ENCODE data around the gene MYBPC1. TPM values are rescaled to one million over a fixed set of nuclear protein-coding genes. Genes with fewer than 3 reads are reported as not detected.

The MYBPC1 gene
- polyA plus RNA-seq, 4 donors = 0.16 to 6.4 (median 3.6) TPM

DNA sequence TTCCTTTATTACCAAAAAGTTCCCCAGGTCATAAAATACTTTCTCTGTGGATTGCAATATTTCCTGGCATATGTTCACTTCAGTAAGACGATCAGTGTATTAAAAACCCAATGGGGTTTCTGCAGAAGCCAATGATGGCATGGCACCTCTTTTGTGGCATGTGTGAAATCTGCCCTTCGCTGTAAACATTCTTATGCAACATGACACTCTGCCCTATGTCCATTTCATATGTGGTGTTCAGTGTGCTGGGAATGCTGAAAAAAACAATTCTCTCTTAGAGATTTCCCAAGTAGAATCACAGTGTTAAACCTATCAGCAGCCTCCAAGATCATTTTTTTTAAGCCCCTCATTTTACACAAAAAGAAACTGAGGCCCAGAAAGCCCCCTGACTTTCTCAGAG is 2.3 kb upstream of the MYBPC1 start:
- no peaks in the 10 kb centered on the region for H3K36me3 ChIP-seq (ENCODE audit: control insufficient read depth in 3 of 3, insufficient read depth in 2 of 3, low read depth in 1 of 3, low read length in 3 of 3)
- H3K4me1 ChIP-seq (ENCODE audit: control insufficient read depth in 3 of 3, insufficient read depth in 2 of 3, low read depth in 1 of 3, low read length in 2 of 3) = no peaks in the 10 kb centered on the region
- no peak for FAIRE-seq
- peak in 1 of 2 donors; percentile 52 for DNase-seq
- no peaks in the 10 kb centered on the region for H3K9me3 ChIP-seq (ENCODE audit: control insufficient read depth in 2 of 2, insufficient read depth in 1 of 2, low read depth in 1 of 2, low read length in 1 of 2)
- no peaks in the 10 kb centered on the region for H3K27me3 ChIP-seq (ENCODE audit: control insufficient read depth in 3 of 3, insufficient read depth in 3 of 3, low read length in 3 of 3)
- 84 to 93% (median 86%) methylated on average over 2 of the region's 2 CpGs for WGBS, 3 donors
- no peak overlapping the region for H3K4me3 ChIP-seq (ENCODE audit: low read depth in 1 of 3, low read length in 3 of 3)
- H3K27ac ChIP-seq (ENCODE audit: low read depth in 1 of 3, low read length in 2 of 3) = no peak overlapping the region

DNA sequence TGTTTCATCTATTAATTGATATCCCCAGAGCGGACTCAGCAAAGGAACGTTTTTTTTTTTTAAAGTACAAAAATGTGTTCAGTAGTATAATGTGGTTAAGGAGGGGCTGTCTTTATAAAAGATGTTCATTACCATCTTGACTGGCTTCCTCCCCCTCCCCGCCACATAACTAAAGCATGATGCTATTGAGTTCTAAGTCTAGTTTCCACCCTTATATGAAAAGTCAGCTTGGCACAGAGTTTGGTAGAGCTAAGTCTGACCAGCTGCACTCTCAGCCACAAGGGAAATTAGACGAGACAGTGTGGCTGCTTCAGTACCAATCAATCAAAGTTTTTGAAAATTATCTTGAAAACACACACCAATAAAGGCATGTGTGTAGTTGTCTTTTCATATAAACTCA is 1.9 kb upstream of the MYBPC1 start:
- H3K27me3 ChIP-seq (ENCODE audit: control insufficient read depth in 3 of 3, insufficient read depth in 3 of 3, low read length in 3 of 3) = no peaks in the 10 kb centered on the region
- WGBS, 3 donors = 65 to 73% (median 65%) methylated on average over 4 of the region's 4 CpGs
- no peak overlapping the region for H3K4me3 ChIP-seq (ENCODE audit: low read depth in 1 of 3, low read length in 3 of 3)
- DNase-seq = no peak
- no peak for FAIRE-seq
- no peaks in the 10 kb centered on the region for H3K36me3 ChIP-seq (ENCODE audit: control insufficient read depth in 3 of 3, insufficient read depth in 2 of 3, low read depth in 1 of 3, low read length in 3 of 3)
- H3K27ac ChIP-seq (ENCODE audit: low read depth in 1 of 3, low read length in 2 of 3) = no peak overlapping the region
- H3K9me3 ChIP-seq (ENCODE audit: control insufficient read depth in 2 of 2, insufficient read depth in 1 of 2, low read depth in 1 of 2, low read length in 1 of 2) = no peaks in the 10 kb centered on the region
- no peaks in the 10 kb centered on the region for H3K4me1 ChIP-seq (ENCODE audit: control insufficient read depth in 3 of 3, insufficient read depth in 2 of 3, low read depth in 1 of 3, low read length in 2 of 3)

DNA sequence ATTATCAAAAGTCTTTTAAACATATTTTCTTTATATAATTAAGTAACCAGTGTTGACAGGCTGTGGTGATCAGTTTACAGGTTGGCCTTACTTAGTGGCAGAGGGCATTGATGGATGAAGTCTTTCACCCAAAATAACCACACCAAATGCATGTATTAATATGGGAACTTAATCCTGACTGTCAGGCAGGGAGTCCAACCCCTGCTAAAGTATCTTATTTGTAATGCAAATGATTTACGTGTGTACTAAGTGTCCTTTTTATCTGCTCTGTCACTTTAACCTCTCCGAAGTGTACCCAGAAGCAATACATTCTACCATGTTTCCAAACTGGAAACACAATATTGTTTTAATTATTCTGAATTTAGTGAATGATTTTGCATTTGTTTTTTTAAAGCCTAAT is 1.4 kb downstream of the MYBPC1 start:
- H3K27me3 ChIP-seq (ENCODE audit: control insufficient read depth in 3 of 3, insufficient read depth in 3 of 3, low read length in 3 of 3) = no peaks in the 10 kb centered on the region
- WGBS, 3 donors = 55 to 76% (median 73%) methylated on average over 2 of the region's 2 CpGs
- H3K9me3 ChIP-seq (ENCODE audit: control insufficient read depth in 2 of 2, insufficient read depth in 1 of 2, low read depth in 1 of 2, low read length in 1 of 2) = no peaks in the 10 kb centered on the region
- no peaks in the 10 kb centered on the region for H3K36me3 ChIP-seq (ENCODE audit: control insufficient read depth in 3 of 3, insufficient read depth in 2 of 3, low read depth in 1 of 3, low read length in 3 of 3)
- no peak for DNase-seq
- H3K4me1 ChIP-seq (ENCODE audit: control insufficient read depth in 3 of 3, insufficient read depth in 2 of 3, low read depth in 1 of 3, low read length in 2 of 3) = peaks cover 2 to 12% (median 3%) of the 10 kb centered on the region in 3 donors
- H3K4me3 ChIP-seq (ENCODE audit: low read depth in 1 of 3, low read length in 3 of 3) = no peak overlapping the region
- H3K27ac ChIP-seq (ENCODE audit: low read depth in 1 of 3, low read length in 2 of 3) = no peak overlapping the region
- FAIRE-seq = no peak

DNA sequence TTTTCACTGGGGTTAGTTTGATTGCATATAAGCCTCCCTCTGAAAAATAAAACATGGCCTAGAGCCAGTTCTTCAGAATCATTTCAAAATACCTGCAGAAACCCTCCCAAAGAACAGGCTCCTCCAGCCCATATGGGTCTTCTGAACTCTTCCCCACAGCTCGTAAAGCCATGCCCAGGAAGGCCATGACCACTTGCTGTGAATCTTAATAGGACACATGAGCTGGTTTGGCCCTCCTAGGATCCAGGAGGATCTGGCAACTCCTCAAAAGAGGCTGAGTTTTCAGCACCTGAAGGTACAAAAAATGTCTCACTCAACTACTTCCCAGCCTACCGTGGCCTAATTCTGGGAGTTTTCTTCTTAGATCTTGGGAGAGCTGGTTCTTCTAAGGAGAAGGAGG is 2.4 kb downstream of the MYBPC1 start:
- peaks cover 2 to 12% (median 4%) of the 10 kb centered on the region in 3 donors for H3K4me1 ChIP-seq (ENCODE audit: control insufficient read depth in 3 of 3, insufficient read depth in 2 of 3, low read depth in 1 of 3, low read length in 2 of 3)
- WGBS, 3 donors = 73 to 94% (median 75%) methylated on average over 2 of the region's 2 CpGs
- H3K27me3 ChIP-seq (ENCODE audit: control insufficient read depth in 3 of 3, insufficient read depth in 3 of 3, low read length in 3 of 3) = no peaks in the 10 kb centered on the region
- no peaks in the 10 kb centered on the region for H3K9me3 ChIP-seq (ENCODE audit: control insufficient read depth in 2 of 2, insufficient read depth in 1 of 2, low read depth in 1 of 2, low read length in 1 of 2)
- H3K4me3 ChIP-seq (ENCODE audit: low read depth in 1 of 3, low read length in 3 of 3) = no peak overlapping the region
- no peak overlapping the region for H3K27ac ChIP-seq (ENCODE audit: low read depth in 1 of 3, low read length in 2 of 3)
- DNase-seq = no peak
- no peaks in the 10 kb centered on the region for H3K36me3 ChIP-seq (ENCODE audit: control insufficient read depth in 3 of 3, insufficient read depth in 2 of 3, low read depth in 1 of 3, low read length in 3 of 3)
- no peak for FAIRE-seq

DNA sequence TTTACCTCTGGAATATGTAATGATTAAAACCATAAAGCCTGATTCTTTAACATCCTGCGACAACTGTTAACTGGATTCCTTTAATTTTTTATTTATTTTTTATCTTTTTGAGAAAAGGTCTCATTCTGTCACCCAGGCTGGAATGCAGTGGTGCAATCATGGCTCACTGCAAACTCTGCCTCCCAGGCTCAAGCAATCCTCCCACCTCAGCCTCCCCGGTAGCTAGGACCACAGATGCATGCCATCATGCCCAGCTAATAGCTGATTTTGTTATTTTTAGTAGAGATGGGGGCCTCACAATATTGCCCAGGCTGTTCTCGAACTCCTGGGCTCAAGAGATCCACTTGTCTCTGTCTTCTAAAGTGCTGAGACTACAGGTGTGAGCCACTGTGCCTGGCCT is 3.7 kb downstream of the MYBPC1 start:
- no peaks in the 10 kb centered on the region for H3K36me3 ChIP-seq (ENCODE audit: control insufficient read depth in 3 of 3, insufficient read depth in 2 of 3, low read depth in 1 of 3, low read length in 3 of 3)
- H3K27me3 ChIP-seq (ENCODE audit: control insufficient read depth in 3 of 3, insufficient read depth in 3 of 3, low read length in 3 of 3) = no peaks in the 10 kb centered on the region
- FAIRE-seq (no peak), DNase-seq (no peak)
- H3K4me3 ChIP-seq (ENCODE audit: low read depth in 1 of 3, low read length in 3 of 3) = no peak overlapping the region
- H3K4me1 ChIP-seq (ENCODE audit: control insufficient read depth in 3 of 3, insufficient read depth in 2 of 3, low read depth in 1 of 3, low read length in 2 of 3) = peaks cover 2 to 15% (median 5%) of the 10 kb centered on the region in 3 donors
- H3K27ac ChIP-seq (ENCODE audit: low read depth in 1 of 3, low read length in 2 of 3) = no peak overlapping the region
- 87 to 98% (median 91%) methylated on average over 3 of the region's 3 CpGs for WGBS, 3 donors
- H3K9me3 ChIP-seq (ENCODE audit: control insufficient read depth in 2 of 2, insufficient read depth in 1 of 2, low read depth in 1 of 2, low read length in 1 of 2) = no peaks in the 10 kb centered on the region

DNA sequence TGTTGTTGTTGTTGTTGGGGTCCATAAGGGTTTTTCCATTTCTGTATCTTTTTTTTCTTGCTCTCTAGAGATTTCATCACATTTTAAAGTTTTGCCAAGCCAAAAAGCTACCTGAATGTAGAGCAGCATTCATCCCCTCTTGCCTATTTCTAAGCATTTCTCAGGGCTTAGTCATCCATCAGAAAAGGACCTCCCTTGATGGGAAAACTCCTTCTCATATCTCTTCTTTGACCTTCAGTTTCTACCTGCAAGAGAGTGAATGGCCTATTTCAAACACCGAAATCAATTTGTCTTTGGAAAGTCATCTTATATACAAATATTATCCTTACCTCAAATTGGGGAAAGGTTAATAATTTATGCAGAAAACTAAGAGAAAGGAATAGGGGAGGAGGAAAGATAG is 4.5 kb downstream of the MYBPC1 start:
- FAIRE-seq = no peak
- 60 to 72% (median 67%) methylated on average over 1 of the region's 1 CpG for WGBS, 3 donors

DNA sequence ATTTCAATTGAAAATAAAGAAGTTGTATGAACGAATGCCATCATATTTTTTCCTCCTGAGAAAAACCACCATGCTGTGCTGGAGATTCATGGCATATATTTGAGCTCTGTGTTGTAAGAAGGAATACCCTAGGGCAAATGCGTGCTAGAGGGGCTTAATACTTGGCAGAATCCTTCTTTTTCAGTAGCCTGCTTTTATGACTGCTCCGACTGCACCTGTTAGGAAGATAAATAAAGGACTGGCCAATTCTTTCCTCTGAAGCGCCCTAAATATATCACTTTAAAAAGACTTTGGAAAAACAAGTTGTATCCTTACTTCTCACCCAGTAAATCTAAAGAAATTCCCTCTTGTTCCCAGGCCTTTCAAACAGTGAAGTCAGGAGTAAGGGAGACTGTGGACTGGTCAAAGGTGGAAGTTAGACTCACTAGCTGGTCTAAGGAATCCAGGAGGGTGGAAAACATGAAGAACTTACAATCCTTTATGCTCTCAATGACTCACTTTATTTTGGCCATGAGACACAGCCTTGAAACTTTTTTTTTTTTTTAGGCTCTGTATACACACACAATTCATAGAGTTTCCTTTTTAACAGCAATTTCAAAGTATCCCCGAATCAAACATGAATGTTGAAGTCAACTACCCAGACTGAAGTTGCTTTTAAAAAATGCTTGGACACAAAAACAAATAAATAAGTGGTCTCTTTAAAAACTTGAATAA is 5.2 kb downstream of the MYBPC1 start:
- H3K4me3 ChIP-seq (ENCODE audit: low read depth in 1 of 3, low read length in 3 of 3) = no peak overlapping the region
- H3K4me1 ChIP-seq (ENCODE audit: control insufficient read depth in 3 of 3, insufficient read depth in 2 of 3, low read depth in 1 of 3, low read length in 2 of 3) = peaks cover 2 to 27% (median 10%) of the 10 kb centered on the region in 3 donors
- H3K36me3 ChIP-seq (ENCODE audit: control insufficient read depth in 3 of 3, insufficient read depth in 2 of 3, low read depth in 1 of 3, low read length in 3 of 3) = no peaks in the 10 kb centered on the region
- H3K27ac ChIP-seq (ENCODE audit: low read depth in 1 of 3, low read length in 2 of 3) = peak overlapping the region in 2 of 3 donors; percentile 62 to 64
- WGBS, 3 donors = 21 to 54% (median 37%) methylated on average over 5 of the region's 5 CpGs
- FAIRE-seq (no peak), DNase-seq (peak; percentile 62 to 85)
- no peaks in the 10 kb centered on the region for H3K27me3 ChIP-seq (ENCODE audit: control insufficient read depth in 3 of 3, insufficient read depth in 3 of 3, low read length in 3 of 3)
- no peaks in the 10 kb centered on the region for H3K9me3 ChIP-seq (ENCODE audit: control insufficient read depth in 2 of 2, insufficient read depth in 1 of 2, low read depth in 1 of 2, low read length in 1 of 2)

More for the DNA sequence above, 4.5 kb downstream of the MYBPC1 start:
- DNase-seq = no peak
- Histone ChIP-seq H3K27ac (ENCODE audit: low read depth in 1 of 3, low read length in 2 of 3) (no peak overlapping the region), H3K9me3 (ENCODE audit: control insufficient read depth in 2 of 2, insufficient read depth in 1 of 2, low read depth in 1 of 2, low read length in 1 of 2) (no peaks in the 10 kb centered on the region), H3K4me1 (ENCODE audit: control insufficient read depth in 3 of 3, insufficient read depth in 2 of 3, low read depth in 1 of 3, low read length in 2 of 3) (peaks cover 2 to 22% (median 7%) of the 10 kb centered on the region in 3 donors), H3K36me3 (ENCODE audit: control insufficient read depth in 3 of 3, insufficient read depth in 2 of 3, low read depth in 1 of 3, low read length in 3 of 3) (no peaks in the 10 kb centered on the region), H3K27me3 (ENCODE audit: control insufficient read depth in 3 of 3, insufficient read depth in 3 of 3, low read length in 3 of 3) (no peaks in the 10 kb centered on the region), H3K4me3 (ENCODE audit: low read depth in 1 of 3, low read length in 3 of 3) (no peak overlapping the region)

DNA sequence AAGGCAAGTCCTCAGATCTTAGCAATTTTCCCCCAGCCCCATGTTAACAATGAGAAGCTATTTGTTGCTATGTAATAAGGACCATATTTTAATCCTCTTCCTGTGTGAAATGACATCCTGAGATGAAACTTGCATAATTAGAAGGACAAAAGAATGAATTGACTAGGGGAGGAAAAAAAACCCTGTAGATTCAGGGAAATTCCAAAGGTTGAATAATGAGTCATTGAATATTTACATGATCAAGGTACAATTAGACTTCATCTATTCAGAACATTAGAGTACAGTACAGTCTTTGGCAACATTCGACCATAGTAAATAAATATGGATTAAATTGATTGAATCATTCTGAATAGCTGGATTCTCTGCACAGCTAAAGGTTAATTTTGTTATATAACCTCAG is 9.4 kb downstream of the MYBPC1 start:
- 14 to 55% (median 25%) methylated on average over 1 of the region's 1 CpG for WGBS, 3 donors
- FAIRE-seq (peak; percentile 96), DNase-seq (peak; percentile 79 to 92)
- no peaks in the 10 kb centered on the region for H3K36me3 ChIP-seq (ENCODE audit: control insufficient read depth in 3 of 3, insufficient read depth in 2 of 3, low read depth in 1 of 3, low read length in 3 of 3)
- H3K9me3 ChIP-seq (ENCODE audit: control insufficient read depth in 2 of 2, insufficient read depth in 1 of 2, low read depth in 1 of 2, low read length in 1 of 2) = no peaks in the 10 kb centered on the region
- peak overlapping the region in 1 of 3 donors; percentile 80 for H3K27ac ChIP-seq (ENCODE audit: low read depth in 1 of 3, low read length in 2 of 3)
- peaks cover 2 to 59% (median 14%) of the 10 kb centered on the region in 3 donors for H3K4me1 ChIP-seq (ENCODE audit: control insufficient read depth in 3 of 3, insufficient read depth in 2 of 3, low read depth in 1 of 3, low read length in 2 of 3)
- no peak overlapping the region for H3K4me3 ChIP-seq (ENCODE audit: low read depth in 1 of 3, low read length in 3 of 3)
- H3K27me3 ChIP-seq (ENCODE audit: control insufficient read depth in 3 of 3, insufficient read depth in 3 of 3, low read length in 3 of 3) = no peaks in the 10 kb centered on the region

DNA sequence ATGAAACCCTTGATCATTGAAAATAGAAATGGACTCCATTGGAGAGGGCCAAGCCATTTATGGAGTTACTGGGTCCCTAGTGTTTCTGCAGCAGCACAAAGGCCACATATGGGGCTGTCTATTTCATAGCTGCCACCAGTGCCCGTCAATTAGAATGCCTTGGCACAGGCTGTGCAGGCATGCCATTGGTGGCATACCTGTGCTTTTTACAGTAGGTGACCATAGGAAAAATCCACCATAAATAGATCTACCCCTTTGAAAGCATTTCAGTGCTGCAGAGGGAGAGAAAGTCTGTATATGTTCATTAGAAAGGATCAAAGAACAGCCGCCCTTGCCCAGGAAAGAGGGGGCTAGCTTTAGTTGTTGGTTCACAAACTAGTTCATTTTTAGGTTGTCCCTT is 13.1 kb downstream of the MYBPC1 start:
- no peaks in the 10 kb centered on the region for H3K9me3 ChIP-seq (ENCODE audit: control insufficient read depth in 2 of 2, insufficient read depth in 1 of 2, low read depth in 1 of 2, low read length in 1 of 2)
- no peak overlapping the region for H3K4me3 ChIP-seq (ENCODE audit: low read depth in 1 of 3, low read length in 3 of 3)
- H3K27me3 ChIP-seq (ENCODE audit: control insufficient read depth in 3 of 3, insufficient read depth in 3 of 3, low read length in 3 of 3) = no peaks in the 10 kb centered on the region
- WGBS, 3 donors = 13 to 65% (median 33%) methylated on average over 2 of the region's 2 CpGs
- H3K27ac ChIP-seq (ENCODE audit: low read depth in 1 of 3, low read length in 2 of 3) = peak overlapping the region; percentile 24 to 77 (median 26)
- FAIRE-seq (no peak), DNase-seq (peak in 1 of 2 donors; percentile 37)
- peaks cover 0 to 49% (median 9%) of the 10 kb centered on the region in 3 donors for H3K4me1 ChIP-seq (ENCODE audit: control insufficient read depth in 3 of 3, insufficient read depth in 2 of 3, low read depth in 1 of 3, low read length in 2 of 3)
- H3K36me3 ChIP-seq (ENCODE audit: control insufficient read depth in 3 of 3, insufficient read depth in 2 of 3, low read depth in 1 of 3, low read length in 3 of 3) = no peaks in the 10 kb centered on the region

All from small intestine (tissue), 7 donors.